NT2/D1 (cell line): ENCODE measurements around the gene C7orf57.

Experiments
- SUZ12 ChIP-seq: IDR thresholded peaks from 2 replicates; pipeline ENCODE4 v1.6.1; 2011; ENCODE audit not compliant: insufficient read length, insufficient read depth; ENCODE audit errors: extremely low read depth
- YY1 ChIP-seq: IDR thresholded peaks from 2 replicates; pipeline ENCODE4 v1.6.1; 2011; ENCODE audit not compliant: insufficient read length, insufficient read depth
- ZNF274 ChIP-seq: IDR thresholded peaks from 2 replicates; pipeline ENCODE4 v1.6.1; 2011; ENCODE audit warnings: mild to moderate bottlenecking, low read depth, low read length

DNA sequence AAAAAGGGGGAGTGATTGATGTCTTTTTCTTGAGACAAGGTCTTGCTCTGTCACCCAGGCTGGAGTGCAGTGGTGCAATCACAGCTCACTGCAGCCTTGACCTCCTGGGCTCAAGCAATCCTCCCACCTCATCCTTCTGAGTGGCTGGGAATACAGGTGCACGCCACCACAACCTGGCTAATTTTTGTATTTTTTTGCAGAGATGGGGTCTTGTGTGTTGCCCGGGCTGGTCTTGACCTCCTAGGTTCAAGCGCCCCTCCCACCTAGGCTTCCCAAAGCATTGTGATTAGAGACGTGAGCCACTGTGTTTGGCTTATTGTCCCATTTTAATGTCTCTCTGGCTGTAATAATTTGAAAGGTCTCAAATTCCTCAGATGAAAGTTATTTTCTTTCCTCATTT, 75.5 kb downstream of the C7orf57 start:
- TF ChIP-seq YY1 (no peak), SUZ12 (no peak), ZNF274 (no peak)
